Activated CD4-positive, alpha-beta T cell treated with anti-CD3 and anti-CD28 coated beads, Interleukin-2, amount 50 U/mL, for 48 hours (primary cell): ENCODE measurements around the gene CD200R1L.
A peak's percentile ranks its signal among the peaks of the same experiment; 100 is the strongest.
"Not testable (repeated sequence)": the region's sequence is repeated elsewhere in the genome, so short reads cannot be mapped to it uniquely, and the experiment has no call there.

Experiments used
- DNase-seq, 2 experiments: peaks; one replicate each; pipeline ENCODE4 v3.0.0-alpha.2; 2020

CD200R1L gene, protein sequence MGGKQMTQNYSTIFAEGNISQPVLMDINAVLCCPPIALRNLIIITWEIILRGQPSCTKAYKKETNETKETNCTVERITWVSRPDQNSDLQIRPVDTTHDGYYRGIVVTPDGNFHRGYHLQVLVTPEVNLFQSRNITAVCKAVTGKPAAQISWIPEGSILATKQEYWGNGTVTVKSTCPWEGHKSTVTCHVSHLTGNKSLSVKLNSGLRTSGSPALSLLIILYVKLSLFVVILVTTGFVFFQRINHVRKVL

DNA sequence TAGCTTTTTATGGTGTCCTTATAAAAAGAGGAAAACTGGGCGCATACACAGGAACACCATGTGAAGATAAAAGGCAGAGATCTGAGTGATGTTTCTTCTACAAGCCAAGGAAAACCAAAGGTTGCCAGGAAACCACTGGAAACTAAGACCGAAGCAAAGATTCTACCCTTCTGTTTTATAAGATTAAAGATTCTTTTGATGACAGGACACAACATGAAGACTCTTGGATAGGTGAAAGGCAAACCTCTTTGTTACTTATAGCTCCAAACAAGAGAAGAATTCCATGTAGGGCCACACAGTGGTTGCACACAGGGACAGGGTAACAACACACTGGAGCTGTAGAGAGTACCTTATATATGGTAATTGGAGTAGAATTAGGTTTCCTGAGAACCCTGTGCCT is at the start of gene CD200R1L:
Gene CD200R1L, minus strand, starts transcription at position 101 of the 400 bp plus-strand sequence. CDS start 17,497 bp downstream, outside the sequence.
- no peak for DNase-seq

DNA sequence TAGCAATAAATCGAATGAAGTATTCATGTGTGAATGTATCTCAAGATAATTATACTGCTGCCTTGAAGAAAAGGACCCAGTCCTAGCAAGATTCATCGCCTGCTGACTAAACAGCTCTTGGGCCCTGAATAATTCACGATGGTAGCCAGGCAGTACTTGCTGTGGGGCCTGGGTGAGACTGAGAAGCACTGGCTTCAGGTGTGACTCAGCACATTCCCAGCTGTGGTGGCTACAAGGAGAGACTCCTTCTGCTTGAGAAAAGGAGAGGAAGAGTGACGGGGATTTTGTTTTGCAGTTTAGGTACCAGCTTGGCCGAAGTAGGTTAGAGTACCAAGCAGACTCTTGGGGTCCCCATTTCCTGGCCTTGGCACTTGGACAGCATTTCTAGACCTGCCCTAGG is 47.6 kb upstream of the CD200R1L start:
- no peak for DNase-seq

DNA sequence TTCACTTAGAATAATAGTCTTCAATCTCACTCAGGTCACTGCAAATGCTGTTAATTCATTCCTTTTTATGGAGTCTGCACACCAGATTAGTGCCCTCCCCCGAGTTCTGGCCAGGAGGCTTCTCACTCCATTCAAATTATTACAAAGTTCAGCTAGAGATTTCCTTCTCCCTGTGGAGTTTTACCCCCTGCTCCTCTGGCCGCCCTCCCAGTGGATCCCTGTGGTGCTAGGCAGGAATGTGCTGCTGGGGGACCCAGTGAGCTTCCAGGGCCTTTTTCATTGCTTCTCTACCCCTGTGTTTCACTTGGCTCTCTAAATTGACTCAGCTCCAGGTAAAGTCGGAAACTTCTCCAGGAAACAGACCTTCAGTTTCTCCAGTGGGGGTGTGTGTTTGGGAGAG is 42.7 kb upstream of the CD200R1L start:
- no peak for DNase-seq

- no peak for DNase-seq
Observed at GRCh38 chr3:112888381-112889085, 41.9 kb upstream of the CD200R1L start.

- DNase-seq: no peak
Observed at GRCh38 chr3:112884678-112885290, 38.1 kb upstream of the CD200R1L start.

- no peak for DNase-seq
Observed at GRCh38 chr3:112881891-112882290, 35.2 kb upstream of the CD200R1L start.

GRCh38 chr3:112875561-112875960 is 28.9 kb upstream of the CD200R1L start:
- DNase-seq: no peak

DNA sequence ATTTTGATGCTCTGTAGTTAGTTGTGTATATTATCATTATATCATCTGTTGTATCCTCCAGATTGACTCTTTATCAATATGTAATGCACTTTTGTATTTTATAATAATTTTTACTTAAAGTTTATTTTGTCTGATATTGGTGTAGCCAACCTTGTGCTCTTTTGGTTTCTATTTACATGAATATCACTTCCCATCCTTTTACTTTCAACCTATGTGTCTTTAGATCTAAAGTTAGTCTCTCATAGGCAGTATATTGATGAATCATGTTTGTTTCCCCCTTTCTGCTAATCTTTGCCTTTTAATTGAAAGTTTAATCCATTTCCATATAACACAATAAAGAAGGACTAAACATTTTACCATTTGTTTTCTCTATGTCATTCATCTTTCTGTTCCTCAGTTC is 28.1 kb upstream of the CD200R1L start:
- DNase-seq: no peak

DNA sequence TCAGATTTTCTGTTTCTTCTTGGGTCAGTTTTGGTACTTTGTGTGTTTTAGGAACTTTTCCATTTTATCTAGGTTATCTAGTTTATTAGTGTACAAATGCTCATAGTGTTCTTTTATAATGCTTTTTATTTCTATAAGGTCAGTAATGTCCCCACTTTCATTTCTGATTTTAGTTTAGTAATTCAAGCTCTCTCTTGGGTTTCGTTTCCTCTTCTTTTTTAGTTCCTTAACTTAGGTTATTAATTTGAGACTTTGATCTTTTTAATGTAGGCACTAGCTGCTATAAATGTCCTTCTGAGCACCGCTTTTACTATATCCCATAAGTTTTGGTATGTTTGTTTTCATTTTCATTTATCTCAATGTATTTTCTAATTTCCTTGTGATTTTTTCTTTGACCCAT is 27.0 kb upstream of the CD200R1L start:
- no peak for DNase-seq

- DNase-seq: no peak
Observed at GRCh38 chr3:112871735-112872134, 25.1 kb upstream of the CD200R1L start.

- no peak for DNase-seq
Observed at GRCh38 chr3:112865757-112866156, 19.1 kb upstream of the CD200R1L start.

- DNase-seq: no peak
Observed at GRCh38 chr3:112860898-112861297, 14.2 kb upstream of the CD200R1L start.

GRCh38 chr3:112858410-112859069 is 11.9 kb upstream of the CD200R1L start:
- peak; percentile 13 to 18 for DNase-seq

- DNase-seq: no peak
Observed at GRCh38 chr3:112857526-112857925, 10.9 kb upstream of the CD200R1L start.

GRCh38 chr3:112856537-112856936 is 9.9 kb upstream of the CD200R1L start:
- DNase-seq: no peak

DNA sequence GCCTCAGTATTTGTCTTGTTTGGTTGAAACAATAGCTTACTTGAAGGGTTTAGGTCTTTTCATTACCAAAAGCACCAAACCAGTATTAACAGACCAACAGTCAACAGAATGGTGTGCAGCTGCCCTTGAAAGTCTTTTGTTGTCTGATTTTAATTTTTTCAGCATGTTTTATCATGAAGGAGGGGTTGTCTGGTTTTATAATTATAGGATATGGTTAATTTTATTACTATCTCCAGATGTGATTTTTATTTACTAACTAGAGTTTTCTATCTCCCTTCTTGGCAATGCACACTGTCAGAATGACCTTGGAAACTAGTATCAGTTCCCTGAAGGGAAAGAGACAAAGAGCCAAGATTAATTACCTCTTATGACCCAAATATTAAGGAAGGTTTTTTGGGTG is 9.2 kb upstream of the CD200R1L start:
- no peak for DNase-seq

GRCh38 chr3:112855074-112855473 is 8.4 kb upstream of the CD200R1L start:
- DNase-seq: not testable (repeated sequence)

- DNase-seq: no peak
Observed at GRCh38 chr3:112848196-112848595, 1.5 kb upstream of the CD200R1L start.

DNA sequence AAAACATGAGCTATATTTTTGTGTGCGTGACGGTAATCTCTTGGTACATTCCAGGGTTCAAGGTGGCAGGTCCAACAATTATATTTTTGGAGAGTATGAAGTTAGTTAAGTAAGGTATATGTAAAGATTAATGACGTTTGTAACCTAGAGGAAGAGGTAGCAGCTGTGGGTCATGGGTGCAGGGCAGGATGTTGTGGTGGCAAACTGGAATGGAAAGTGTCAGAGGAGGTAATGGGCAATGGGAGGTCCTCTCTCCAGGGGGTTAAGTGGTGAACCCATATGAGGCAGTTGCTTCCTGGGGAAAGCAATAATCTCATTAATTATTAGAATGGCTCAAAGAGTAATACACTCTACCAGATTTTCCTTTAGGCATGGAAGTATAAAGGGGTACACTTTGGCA is 1.0 kb upstream of the CD200R1L start:
- no peak for DNase-seq

DNA sequence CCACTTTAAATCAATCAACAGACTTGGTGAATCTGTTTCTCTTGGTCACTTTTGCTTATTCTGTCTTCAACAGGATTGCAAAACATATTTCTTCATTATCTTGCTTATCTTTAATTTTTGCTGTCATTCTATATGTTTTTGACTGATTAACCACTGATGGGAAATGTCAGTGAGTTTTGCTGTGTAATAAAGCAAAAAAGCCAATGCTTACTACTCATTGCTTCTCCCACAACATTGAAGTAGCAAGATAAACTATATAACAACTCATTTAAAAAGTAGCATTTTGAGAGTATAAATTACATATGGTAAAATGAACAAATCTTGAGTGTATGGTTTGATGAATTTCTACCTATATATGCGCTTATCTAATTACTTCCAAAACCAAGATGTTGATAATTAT is 892 bp downstream of the CD200R1L start:
- DNase-seq: no peak

DNA sequence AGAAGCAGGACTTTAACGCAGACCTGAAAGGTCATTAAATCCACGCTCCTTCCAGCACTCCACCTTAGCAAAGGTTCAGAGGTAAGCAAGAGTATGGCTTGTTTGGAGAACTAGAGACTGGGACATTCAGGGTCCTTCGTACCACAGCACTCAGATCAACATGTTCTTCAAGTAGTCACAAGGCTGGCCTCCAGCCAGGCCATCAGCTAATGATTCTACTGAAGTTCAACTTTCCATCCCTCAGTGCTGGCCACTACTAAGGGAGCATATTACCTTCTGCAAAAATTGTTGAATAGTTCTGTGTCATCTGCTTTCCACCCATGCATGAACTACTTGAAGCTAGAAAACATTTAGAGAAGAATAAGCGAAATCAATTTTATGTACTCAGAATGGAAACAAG is 17.6 kb downstream of the CD200R1L start:
- DNase-seq: no peak

DNA sequence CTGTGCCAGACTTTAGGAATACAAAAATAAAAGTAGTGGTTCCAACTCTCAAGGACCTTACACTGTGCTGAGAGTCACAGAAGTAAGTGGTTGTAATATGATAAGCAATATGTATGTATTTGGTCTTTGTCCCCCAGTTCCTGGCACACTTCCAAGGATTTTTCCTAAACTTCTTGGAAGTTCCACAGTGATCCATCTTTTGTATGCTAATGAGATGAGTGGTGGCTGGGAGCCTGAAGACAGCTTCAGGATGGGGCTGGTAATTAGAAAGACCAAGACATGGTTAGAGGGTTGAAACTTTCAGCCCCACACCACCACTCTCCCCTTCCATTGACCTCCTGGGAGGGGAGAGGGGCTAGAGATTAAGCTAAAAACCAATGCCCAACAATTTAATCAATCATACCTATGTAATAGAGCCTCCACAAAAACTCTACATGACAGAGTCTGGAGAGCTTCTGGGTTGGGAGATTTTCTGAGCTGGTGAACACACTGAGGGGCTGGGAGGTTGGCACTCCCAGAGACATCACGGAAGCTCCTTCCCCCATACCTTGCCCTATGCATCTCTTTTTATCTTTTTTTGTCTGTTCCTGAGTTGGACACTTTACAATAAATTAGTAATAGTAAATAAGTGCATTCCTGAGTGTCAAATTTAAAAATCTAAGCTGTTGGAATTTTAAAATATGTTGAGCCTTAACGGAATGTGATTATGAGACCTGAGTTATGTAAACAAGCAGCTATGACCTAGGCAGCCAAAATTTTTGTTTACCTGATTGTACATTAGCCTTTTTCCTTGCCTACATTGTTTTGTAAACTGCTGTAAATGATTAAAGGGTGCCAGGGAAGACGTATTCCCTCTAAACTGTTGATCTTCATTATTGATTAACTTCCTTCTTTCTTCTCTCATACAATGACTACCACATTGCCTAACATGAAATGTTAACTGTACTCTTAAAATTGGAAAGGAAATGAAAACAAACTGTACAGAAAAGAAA is 24.3 kb downstream of the CD200R1L start:
- no peak for DNase-seq
